ENCODE results near the gene PTPRN2.

PTPRN2 gene

DNA sequence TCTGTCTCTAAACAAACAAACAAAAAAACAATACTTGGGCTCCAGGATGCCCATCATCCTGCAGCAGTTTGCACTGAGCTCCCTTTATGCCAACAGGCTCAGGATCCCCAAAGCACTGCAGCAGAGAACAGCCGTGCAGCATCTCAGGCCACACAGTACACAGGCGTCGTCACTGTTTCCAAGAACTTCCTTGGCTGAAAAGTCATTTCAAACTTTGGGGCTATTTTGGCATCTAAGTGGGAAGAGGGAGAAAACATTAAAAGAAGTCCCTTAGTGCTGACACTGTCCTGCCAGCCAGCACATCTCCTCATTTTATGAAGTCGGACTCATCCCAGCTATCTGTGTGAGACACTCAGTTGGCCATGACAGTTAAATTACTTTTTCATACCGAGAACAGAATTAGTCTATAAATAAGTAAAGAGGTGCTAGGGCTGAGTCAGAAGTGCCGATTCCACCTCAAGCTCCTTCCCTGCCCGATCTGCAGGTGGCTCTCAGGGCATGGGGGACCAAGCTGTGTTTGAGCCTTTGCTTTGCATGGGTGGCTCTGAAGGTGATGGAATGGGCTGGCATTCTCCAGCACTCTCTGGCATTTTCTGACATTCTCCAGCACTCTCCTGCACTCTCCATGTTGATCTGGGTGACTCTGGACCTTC, 68.5 kb downstream of the PTPRN2 start:
- POLR2A ChIA-PET, result no interaction called here
- TF ChIP-seq CTBP1 (IDR thresholded peaks at IDR 0.05; ENCODE audit: borderline replicate concordance) (no peak), ZNF384 (IDR thresholded peaks at IDR 0.05) (no peak)
- CTCF ChIA-PET, result no interaction called here
- DNase-seq (ENCODE audit: extremely low spot score), result no peak

DNA sequence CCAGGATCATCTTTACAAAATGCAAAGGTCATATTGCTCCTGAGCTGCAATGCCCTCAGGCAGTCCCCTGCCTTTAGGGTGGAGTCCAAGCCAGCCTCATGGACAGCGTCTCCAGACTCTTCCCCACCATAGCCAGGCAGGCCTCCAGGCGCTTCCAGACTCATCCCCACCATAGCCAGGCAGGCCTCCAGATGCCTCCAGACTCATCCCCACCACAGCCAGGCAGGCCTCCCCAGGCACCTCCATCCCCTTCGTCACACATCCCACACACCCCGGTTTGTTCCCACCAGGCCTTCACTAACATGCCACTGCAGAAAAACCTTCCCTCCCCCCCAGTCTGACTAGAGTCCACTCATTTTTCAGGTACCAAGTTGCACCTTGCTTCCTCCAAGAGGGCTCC, 70.1 kb downstream of the PTPRN2 start:
- ChIA-PET CTCF (no interaction called here), POLR2A (no interaction called here)
- TF ChIP-seq HDGF (IDR thresholded peaks at IDR 0.05; ENCODE audit: borderline replicate concordance) (no peak), FOXK2 (IDR thresholded peaks at IDR 0.05) (no peak), BHLHE40 (IDR thresholded peaks at IDR 0.05; ENCODE audit: borderline replicate concordance) (no peak), SP1 (IDR thresholded peaks at IDR 0.05) (no peak), CTBP1 (IDR thresholded peaks at IDR 0.05; ENCODE audit: borderline replicate concordance) (no peak), ELF4 (IDR thresholded peaks at IDR 0.05) (no peak), TARDBP (IDR thresholded peaks at IDR 0.05) (no peak), LEF1 (IDR thresholded peaks at IDR 0.05; ENCODE audit: borderline replicate concordance) (no peak), ZNF384 (IDR thresholded peaks at IDR 0.05) (no peak), FOXA1 (IDR thresholded peaks at IDR 0.05) (no peak), NFRKB (IDR thresholded peaks at IDR 0.05) (no peak), FOXM1 (IDR thresholded peaks at IDR 0.05; ENCODE audit: borderline replicate concordance) (no peak), SUZ12 (IDR thresholded peaks at IDR 0.05) (no peak), L3MBTL2 (conservative IDR thresholded peaks at IDR 0.05) (no peak), ARNT (IDR thresholded peaks at IDR 0.05) (no peak)
- TF ChIP-seq, protein P1, sequence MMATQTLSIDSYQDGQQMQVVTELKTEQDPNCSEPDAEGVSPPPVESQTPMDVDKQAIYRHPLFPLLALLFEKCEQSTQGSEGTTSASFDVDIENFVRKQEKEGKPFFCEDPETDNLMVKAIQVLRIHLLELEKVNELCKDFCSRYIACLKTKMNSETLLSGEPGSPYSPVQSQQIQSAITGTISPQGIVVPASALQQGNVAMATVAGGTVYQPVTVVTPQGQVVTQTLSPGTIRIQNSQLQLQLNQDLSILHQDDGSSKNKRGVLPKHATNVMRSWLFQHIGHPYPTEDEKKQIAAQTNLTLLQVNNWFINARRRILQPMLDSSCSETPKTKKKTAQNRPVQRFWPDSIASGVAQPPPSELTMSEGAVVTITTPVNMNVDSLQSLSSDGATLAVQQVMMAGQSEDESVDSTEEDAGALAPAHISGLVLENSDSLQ (IDR thresholded peaks at IDR 0.05), result no peak

DNA sequence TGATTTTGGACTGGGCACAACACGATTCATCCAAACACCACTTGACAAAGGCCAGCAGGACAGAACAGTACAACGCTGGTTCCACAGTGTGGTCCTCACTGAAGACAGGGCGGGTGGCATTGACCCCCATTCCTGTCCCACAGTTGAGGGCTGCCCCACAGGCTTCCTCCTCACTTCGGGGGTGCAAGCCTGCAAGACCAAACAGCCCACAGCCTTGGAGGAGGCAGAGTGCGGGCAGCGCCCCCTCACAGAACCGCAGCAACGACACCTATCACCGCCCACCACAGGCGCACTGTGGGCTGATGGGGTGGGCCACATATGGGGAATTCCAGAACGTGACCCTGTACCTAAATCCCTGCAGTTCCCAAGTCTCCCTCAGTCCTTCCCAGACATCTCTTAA, 70.6 kb downstream of the PTPRN2 start:
- ChIA-PET POLR2A (no interaction called here), CTCF (no interaction called here)
- TF ChIP-seq LEF1 (IDR thresholded peaks at IDR 0.05; ENCODE audit: borderline replicate concordance), result no peak
- no peak for TF ChIP-seq ARNT (IDR thresholded peaks at IDR 0.05)
- no peak for TF ChIP-seq L3MBTL2 (conservative IDR thresholded peaks at IDR 0.05)
- TF ChIP-seq, protein P1 (IDR thresholded peaks at IDR 0.05), result no peak
- no peak for TF ChIP-seq BHLHE40 (IDR thresholded peaks at IDR 0.05; ENCODE audit: borderline replicate concordance)
- no peak for TF ChIP-seq CTBP1 (IDR thresholded peaks at IDR 0.05; ENCODE audit: borderline replicate concordance)
- no peak for TF ChIP-seq SUZ12 (IDR thresholded peaks at IDR 0.05)
- no peak for TF ChIP-seq ELF4 (IDR thresholded peaks at IDR 0.05)
- TF ChIP-seq FOXA1 (IDR thresholded peaks at IDR 0.05), result no peak
- no peak for TF ChIP-seq NFRKB (IDR thresholded peaks at IDR 0.05)
- DNase-seq (ENCODE audit: extremely low spot score), result no peak

More for the DNA sequence above, 70.1 kb downstream of the PTPRN2 start:
- DNase-seq (ENCODE audit: extremely low spot score), result no peak

DNA sequence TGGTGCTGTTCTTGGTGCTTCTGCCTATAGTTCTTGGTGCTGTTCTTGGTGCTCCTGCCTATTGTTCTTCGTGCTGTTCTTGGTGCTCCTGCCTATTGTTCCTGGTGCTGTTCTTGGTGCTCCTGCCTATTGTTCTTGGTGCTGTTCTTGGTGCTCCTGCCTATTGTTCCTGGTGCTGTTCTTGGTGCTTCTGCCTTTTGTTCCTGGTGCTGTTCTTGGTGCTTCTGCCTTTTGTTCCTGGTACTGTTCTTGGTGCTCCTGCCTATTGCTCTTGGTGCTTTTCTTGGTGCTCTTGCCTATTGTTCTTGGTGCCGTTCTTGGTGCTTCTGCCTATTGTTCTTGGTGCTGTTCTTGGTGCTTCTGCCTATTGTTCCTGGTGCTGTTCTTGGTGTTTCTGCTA, 71.1 kb downstream of the PTPRN2 start:
- no peak for DNase-seq (ENCODE audit: extremely low spot score)
- ChIA-PET POLR2A (no interaction called here), CTCF (no interaction called here)
- TF ChIP-seq TARDBP (IDR thresholded peaks at IDR 0.05), result no peak
- no peak for TF ChIP-seq HDGF (IDR thresholded peaks at IDR 0.05; ENCODE audit: borderline replicate concordance)
- no peak for TF ChIP-seq FOXM1 (IDR thresholded peaks at IDR 0.05; ENCODE audit: borderline replicate concordance)
- no peak for TF ChIP-seq LEF1 (IDR thresholded peaks at IDR 0.05; ENCODE audit: borderline replicate concordance)
- TF ChIP-seq ARNT (IDR thresholded peaks at IDR 0.05), result no peak
- TF ChIP-seq SUZ12 (IDR thresholded peaks at IDR 0.05), result no peak
- TF ChIP-seq SP1 (IDR thresholded peaks at IDR 0.05), result no peak

DNA sequence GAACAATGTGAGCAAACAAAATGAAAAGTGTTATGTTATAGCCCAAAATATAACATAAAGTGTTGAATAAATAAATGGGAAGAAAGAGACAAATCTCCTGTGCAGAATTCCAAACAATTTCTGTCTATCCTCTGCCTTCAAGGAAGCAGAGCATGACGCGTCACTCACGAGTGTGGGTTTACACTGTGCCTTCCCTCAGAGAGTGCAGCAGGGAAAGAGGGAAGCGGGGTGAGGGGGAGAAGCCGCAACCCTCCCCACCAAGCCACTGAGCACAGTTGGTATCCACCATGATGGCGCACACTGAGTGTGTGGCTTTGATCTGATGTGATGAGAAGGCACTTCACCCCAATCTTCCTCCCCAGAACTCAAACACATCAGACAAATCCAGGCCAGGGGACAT, 74.8 kb downstream of the PTPRN2 start:
- TF ChIP-seq ZNF384 (IDR thresholded peaks at IDR 0.05) (no peak), TARDBP (IDR thresholded peaks at IDR 0.05) (no peak), NFRKB (IDR thresholded peaks at IDR 0.05) (no peak), HDGF (IDR thresholded peaks at IDR 0.05; ENCODE audit: borderline replicate concordance) (no peak), SP1 (IDR thresholded peaks at IDR 0.05) (no peak), ARNT (IDR thresholded peaks at IDR 0.05) (no peak), LEF1 (IDR thresholded peaks at IDR 0.05; ENCODE audit: borderline replicate concordance) (no peak), CTBP1 (IDR thresholded peaks at IDR 0.05; ENCODE audit: borderline replicate concordance) (no peak), SUZ12 (IDR thresholded peaks at IDR 0.05) (no peak), FOXA1 (IDR thresholded peaks at IDR 0.05) (no peak), BHLHE40 (IDR thresholded peaks at IDR 0.05; ENCODE audit: borderline replicate concordance) (no peak), FOXK2 (IDR thresholded peaks at IDR 0.05) (no peak), FOXM1 (IDR thresholded peaks at IDR 0.05; ENCODE audit: borderline replicate concordance) (no peak)
- TF ChIP-seq, protein P1 (IDR thresholded peaks at IDR 0.05), result no peak
- ChIA-PET CTCF (no interaction called here), POLR2A (no interaction called here)
- DNase-seq (ENCODE audit: extremely low spot score), result no peak

DNA sequence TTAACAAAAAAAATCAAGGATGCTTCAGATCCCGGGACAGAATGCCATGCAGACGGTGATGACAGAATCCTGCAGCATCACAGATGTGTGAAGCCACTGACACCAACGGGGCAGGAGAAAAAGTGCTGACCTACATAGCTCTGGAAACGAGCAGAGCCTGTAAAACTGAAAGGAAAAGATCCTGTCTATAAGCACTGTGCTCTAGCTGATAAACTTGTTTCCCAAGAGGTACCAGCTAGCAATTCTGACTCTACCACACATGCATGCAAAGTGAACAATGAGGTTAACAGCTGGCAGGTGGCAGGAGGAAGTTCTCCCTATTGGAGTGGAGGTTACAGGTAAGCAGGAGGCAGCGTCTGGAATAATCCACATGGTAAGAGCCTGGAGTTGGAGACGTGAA, 75.6 kb downstream of the PTPRN2 start:
- ChIA-PET POLR2A (no interaction called here), CTCF (no interaction called here)
- DNase-seq (ENCODE audit: extremely low spot score), result no peak
- TF ChIP-seq ELF4 (IDR thresholded peaks at IDR 0.05) (no peak), CTBP1 (IDR thresholded peaks at IDR 0.05; ENCODE audit: borderline replicate concordance) (no peak), FOXK2 (IDR thresholded peaks at IDR 0.05) (no peak), NFRKB (IDR thresholded peaks at IDR 0.05) (no peak), LEF1 (IDR thresholded peaks at IDR 0.05; ENCODE audit: borderline replicate concordance) (no peak)
